Measurements from ENCODE around the gene COTL1.

COTL1 gene

DNA sequence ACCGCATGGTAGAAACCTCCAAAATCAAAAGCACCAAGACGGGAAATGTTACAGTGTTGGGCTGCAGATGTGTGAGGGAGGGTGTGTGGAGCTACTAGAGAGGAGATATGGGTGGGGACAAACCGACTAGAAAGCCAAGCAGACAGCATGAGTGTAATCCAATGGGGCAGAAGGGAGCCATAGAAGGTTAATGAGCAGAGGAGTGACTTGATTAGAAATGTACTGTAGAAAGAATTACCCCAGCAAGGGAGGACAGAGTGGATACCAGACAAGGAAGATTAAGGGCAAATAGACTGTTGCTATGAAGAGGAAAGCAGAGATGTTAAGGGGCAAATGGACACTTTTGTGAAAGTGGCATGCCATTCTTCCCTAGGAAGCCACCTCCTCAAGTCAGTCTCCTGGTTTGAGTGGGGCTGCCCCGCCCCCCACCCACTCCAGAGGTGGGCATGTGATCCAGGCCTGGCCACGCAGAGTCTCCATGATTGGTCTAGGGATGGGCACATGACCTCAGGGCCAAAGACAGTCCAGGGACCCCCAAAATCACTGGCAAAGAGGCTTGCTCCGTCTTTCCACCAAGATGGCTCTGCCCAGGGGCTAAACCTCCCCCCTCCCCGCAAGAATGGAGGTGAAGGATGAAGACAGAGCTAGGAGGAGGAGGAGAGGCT, 4.3 kb downstream of the COTL1 start:
- no peak for DNase-seq

DNA sequence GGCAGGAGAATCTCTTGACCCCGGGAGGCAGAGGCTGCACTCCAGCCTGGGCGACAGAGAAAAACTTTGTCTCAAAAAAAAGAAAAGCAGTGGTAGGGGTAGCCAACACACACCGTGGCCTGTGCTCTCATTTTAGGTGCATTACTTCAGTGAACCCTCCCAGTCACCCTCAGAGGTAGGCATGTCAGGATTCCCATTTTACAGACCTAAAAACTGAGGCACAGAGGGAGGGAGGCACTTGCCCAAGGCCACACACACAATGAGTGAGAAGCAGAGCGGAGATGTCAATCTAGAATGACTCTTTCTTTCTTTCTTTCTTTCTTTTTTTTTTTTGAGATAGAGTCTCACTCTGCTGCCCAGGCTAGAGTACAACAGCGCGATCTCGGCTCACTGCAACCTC, 5.2 kb downstream of the COTL1 start:
- DNase-seq: no peak

DNA sequence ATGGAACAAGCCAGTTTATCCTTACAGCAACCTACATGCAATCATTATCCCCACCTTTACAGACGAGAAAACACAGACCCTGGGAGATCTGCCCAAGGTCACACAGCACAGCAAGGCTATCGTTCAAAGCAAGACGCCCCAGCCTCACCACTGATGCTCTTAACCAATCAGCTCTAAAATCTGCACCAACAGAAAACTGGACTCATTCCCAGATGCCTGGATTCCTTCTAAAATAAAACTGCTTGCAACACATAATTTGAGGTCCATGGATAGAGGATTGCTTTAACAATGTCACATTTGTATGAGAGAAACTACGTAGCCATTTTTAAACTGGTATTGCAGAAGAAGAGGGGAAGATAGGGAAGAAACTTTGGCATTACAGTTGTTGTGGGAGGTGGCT, 6.8 kb downstream of the COTL1 start:
- DNase-seq: no peak

DNA sequence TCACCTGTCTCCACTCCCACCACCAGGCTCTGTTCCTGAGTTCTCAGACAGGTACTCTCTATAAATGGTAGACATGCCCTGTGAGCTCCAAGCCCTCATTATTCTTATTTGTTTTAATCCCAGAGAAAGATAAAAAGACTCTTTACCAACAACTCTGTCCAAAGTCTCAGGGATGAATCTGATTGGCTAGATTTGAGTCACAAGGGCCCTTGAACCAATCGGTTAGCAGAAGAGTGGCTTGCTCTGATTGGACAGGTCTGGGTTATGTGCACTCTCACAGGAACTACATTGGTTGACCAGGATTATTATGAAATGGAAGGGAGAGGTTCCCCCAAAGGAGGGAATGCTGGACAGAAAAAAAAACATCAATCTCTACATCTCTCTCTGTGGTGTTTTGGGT, 7.5 kb downstream of the COTL1 start:
- no peak for DNase-seq

- no peak for DNase-seq
Observed at GRCh38 chr16:84609563-84610177, 8.2 kb downstream of the COTL1 start.

- DNase-seq: peak; percentile 65
Observed at GRCh38 chr16:84608282-84608681, 9.6 kb downstream of the COTL1 start.

GRCh38 chr16:84607694-84608093, 10.2 kb downstream of the COTL1 start:
- DNase-seq: peak; percentile 58

DNA sequence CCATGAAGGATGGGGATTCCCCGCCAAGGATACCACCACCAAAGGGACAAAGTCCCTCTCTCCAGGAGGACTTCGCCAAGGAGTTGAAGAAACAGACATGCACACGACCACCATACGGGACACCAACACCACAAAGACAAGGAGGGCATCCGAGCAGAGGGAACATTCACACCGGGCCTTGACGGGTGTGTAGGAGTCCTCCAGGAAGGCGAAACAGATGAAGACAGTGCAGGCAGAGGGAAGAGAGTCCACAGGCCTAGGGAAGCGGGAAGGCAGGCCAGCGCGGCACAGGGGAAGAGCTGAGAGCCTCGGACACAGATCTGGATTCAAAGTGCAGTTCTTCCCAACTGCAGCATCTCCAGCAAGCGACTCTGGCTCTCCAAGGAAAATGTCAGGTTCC, 10.8 kb downstream of the COTL1 start:
- no peak for DNase-seq

- DNase-seq: peak; percentile 52
Observed at GRCh38 chr16:84606081-84606875, 11.6 kb downstream of the COTL1 start.

GRCh38 chr16:84605339-84605848, 12.5 kb downstream of the COTL1 start:
- no peak for DNase-seq

GRCh38 chr16:84604477-84605013, 13.3 kb downstream of the COTL1 start:
- no peak for DNase-seq

- no peak for DNase-seq
Observed at GRCh38 chr16:84603940-84604339, 13.9 kb downstream of the COTL1 start.

- DNase-seq: no peak
Observed at GRCh38 chr16:84603140-84603816, 14.6 kb downstream of the COTL1 start.

GRCh38 chr16:84600343-84601229, 17.3 kb downstream of the COTL1 start:
- peak; percentile 86 for DNase-seq

GRCh38 chr16:84599521-84600202, 18.2 kb downstream of the COTL1 start:
- peak; percentile 71 for DNase-seq

GRCh38 chr16:84598360-84598759, 19.5 kb downstream of the COTL1 start:
- DNase-seq: no peak

DNA sequence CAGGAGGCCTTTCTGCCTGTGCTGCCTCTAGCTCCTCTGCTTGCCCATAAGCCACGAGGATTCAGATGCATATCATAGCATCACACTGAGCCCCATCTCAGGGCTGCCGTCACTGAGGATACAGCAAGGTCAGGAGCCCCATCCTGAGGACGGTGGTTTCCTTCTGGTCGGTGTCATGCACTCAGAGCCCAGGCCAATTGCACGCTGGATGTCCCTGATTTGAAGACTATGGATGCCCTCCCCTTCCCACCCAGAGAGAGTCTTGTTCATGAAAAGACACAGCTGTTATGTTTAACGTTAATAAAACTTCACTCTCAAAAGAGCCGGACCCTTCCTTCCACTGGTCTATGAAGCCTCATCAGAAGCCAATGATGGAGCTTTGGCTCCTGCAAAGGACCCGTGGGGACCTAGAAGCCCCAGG, 19.9 kb downstream of the COTL1 start:
- peak; percentile 59 for DNase-seq

GRCh38 chr16:84597528-84597896, 20.4 kb downstream of the COTL1 start:
- DNase-seq: no peak

DNA sequence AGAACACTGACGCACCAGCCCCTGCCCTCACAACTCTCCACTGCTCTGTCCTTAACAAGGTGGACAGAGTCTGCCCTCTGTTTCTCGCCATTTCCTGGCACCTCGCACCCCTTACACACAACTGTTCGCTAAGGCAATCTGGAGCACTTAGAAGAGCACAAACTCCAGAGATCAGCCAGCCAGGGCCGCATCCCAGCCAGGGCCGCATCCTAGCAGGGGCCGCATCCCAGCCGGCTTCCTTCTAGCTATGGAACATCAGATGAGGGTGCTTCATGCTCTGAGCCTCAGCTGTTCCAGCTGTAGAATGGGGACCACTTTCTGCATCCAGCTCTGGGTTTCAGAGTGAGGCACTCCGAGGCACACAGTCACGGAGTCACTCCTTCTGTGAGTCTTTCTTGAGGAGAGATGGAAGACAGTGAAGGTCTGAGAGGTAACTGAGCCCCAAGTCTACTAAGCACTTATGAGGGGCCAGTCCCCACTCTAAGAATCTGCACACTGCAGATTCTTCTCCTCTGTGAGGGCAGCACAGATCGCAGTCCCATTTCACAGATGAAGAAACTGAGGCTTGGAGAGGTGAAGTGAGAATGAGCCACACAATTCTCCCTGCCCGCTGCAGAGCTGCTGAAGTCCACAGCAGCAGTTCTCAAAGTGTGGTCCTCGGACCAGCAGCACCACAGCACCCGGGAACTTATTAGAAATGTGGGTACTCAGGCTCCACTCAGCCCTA, 20.9 kb downstream of the COTL1 start:
- no peak for DNase-seq

DNA sequence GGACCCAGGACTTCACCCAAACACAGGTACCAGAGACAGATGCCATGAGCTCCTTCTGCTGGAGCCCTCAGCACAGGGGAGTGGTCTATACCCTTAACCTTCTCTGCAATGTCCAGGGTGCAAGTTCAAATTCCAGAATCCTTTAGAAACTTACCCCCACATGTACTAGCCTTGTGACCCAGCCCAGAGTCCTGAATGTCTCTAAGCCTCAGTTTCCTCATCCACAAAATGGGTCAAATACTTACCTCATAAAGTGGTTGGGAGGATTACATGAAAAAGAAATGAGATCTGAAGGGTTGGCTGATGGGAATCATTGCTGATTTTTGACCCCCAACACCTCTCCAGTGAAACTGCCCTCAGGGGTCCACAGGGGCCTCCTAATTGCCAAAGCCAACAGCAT, 21.7 kb downstream of the COTL1 start:
- DNase-seq: no peak

DNA sequence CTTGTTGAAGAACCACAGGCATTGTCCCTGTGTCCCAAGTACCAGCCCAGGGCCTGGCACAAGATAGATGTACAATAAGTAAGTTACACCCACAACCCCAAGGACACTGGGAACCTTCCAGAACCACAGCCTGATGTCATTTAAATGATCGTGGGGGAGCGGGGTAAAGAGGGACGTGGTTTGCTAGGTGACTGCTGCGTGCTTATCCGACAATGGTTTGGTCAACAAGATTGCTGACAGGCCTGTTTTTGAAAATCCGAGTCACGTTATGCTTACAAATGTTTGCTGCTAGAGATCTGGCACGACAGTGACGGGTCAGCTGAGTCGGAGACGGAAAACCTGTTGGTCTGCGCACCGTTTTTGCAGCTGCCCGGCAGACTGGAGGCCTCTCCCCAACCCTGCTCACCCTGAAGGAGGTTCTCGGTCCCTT, 22.8 kb downstream of the COTL1 start:
- peak; percentile 42 for DNase-seq

All from activated CD4-positive, alpha-beta T cell treated with anti-CD3 and anti-CD28 coated beads, Interleukin-2, amount 50 U/mL, for 16 hours (primary cell).